Activated CD8-positive, alpha-beta T cell treated with anti-CD3 and anti-CD28 coated beads, Interleukin-2, amount 10 ng/mL, durations not matched to agents 7 days and 5 days (primary cell): Measurements from ENCODE around the gene PRG2. TPM values are rescaled to one million over a fixed set of nuclear protein-coding genes. Genes with fewer than 3 reads are reported as not detected.
A peak's percentile ranks its signal among the peaks of the same experiment; 100 is the strongest.

Experiments
- ATAC-seq: fragments of 150-1000 bp; cut with Tn5 transposase; one replicate; pipeline ENCODE4 v1.10.0; 2021; ENCODE audit warnings: moderate library complexity
- CTCF ChIA-PET: fragments of 350-600 bp; sonication (Branson Sonifier 250); formaldehyde crosslinking; loops from one replicate; lab custom pipeline; 2021; ENCODE audit warnings: antibody characterized with exemption; lab: Charles Lee
- POLR2A ChIA-PET: fragments of 350-600 bp; sonication (Branson Sonifier 250); formaldehyde crosslinking; loops from one replicate; lab custom pipeline; 2021; ENCODE audit warnings: antibody characterized with exemption; lab: Charles Lee
- DNase-seq: peaks from one replicate; pipeline ENCODE4 v3.0.0-alpha.2; 2020
- H3K27ac Mint-ChIP-seq: one replicate; pipeline ENCODE4 v1.8.0; 2021; ENCODE audit warnings: mild to moderate bottlenecking, mixed read lengths
- H3K27me3 Mint-ChIP-seq: one replicate; pipeline ENCODE4 v1.8.0; 2021; ENCODE audit warnings: low read depth, mixed read lengths
- H3K36me3 Mint-ChIP-seq: one replicate; pipeline ENCODE4 v1.8.0; 2021; ENCODE audit warnings: low read depth, mixed read lengths
- H3K4me1 Mint-ChIP-seq: one replicate; pipeline ENCODE4 v1.8.0; 2021; ENCODE audit warnings: low read depth, mixed read lengths
- H3K4me3 Mint-ChIP-seq: one replicate; pipeline ENCODE4 v1.8.0; 2021; ENCODE audit warnings: mild to moderate bottlenecking, mixed read lengths
- H3K9me3 Mint-ChIP-seq: one replicate; pipeline ENCODE4 v1.8.0; 2022; ENCODE audit warnings: mixed read lengths; ENCODE audit not compliant: insufficient read depth
- total RNA-seq, 2 experiments: library from RNA; stranded (reverse); gene quantifications; one replicate each; pipeline ENCODE4 v1.2.3, GENCODE V29; 2021

PRG2 gene
- total RNA-seq, 2 experiments from 2014 or later, result 0.26 TPM; not detected in 1

GRCh38 chr11:57353446-57353845, 37.0 kb downstream of the PRG2 start:
- H3K9me3 Mint-ChIP-seq, result no peaks in the 10 kb centered on the region
- H3K4me3 Mint-ChIP-seq, result no peak overlapping the region

DNA sequence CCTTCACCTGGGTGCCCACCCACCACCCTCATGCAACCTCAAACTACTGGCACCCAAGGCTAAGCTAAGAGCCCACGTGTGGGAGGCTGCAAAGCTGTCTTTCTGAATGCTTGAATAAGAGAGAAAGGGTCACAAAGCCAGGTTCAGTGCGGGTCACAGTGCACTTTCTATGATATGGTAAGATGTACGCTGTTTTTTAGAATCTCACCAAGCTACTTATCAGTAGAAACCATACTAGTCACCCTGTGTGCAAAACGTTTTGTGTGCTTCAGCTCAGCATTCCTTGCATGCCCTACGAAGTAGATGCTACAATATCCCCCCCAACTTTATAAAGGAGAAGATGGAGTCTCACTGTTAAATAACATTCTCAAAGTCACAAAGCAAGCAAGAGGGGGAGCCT, 37.4 kb downstream of the PRG2 start:
- Mint-ChIP-seq H3K36me3 (no peaks in the 10 kb centered on the region), H3K9me3 (no peaks in the 10 kb centered on the region), H3K4me3 (no peak overlapping the region), H3K27me3 (peaks cover 31% of the 10 kb centered on the region), H3K4me1 (no peaks in the 10 kb centered on the region), H3K27ac (no peak overlapping the region)
- ChIA-PET CTCF (interaction anchor here (0.7 to 1.7 kb wide), 8 partner anchors 9 to 288 kb away, joined by 3 to 7 read pairs (median 3); no protein-coding TSS in a partner anchor), POLR2A (no interaction called here)
- ATAC-seq (no peak), DNase-seq (no peak)

More at GRCh38 chr11:57353446-57353845, 37.0 kb downstream of the PRG2 start:
- DNase-seq (no peak), ATAC-seq (no peak)
- peaks cover 31% of the 10 kb centered on the region for H3K27me3 Mint-ChIP-seq
- no peak overlapping the region for H3K27ac Mint-ChIP-seq
- no peaks in the 10 kb centered on the region for H3K36me3 Mint-ChIP-seq
- POLR2A ChIA-PET, result no interaction called here
- H3K4me1 Mint-ChIP-seq, result no peaks in the 10 kb centered on the region
- CTCF ChIA-PET, result interaction anchor here (0.7 to 1.7 kb wide), 7 partner anchors 10 to 288 kb away, joined by 3 to 7 read pairs (median 3); no protein-coding TSS in a partner anchor

GRCh38 chr11:57349491-57350274, 40.8 kb downstream of the PRG2 start:
- ChIA-PET POLR2A (no interaction called here), CTCF (interaction anchor here (0.8 to 2.0 kb wide), 5 partner anchors 13 to 177 kb away, joined by 3 to 7 read pairs (median 3); no protein-coding TSS in a partner anchor)
- Mint-ChIP-seq H3K36me3 (no peaks in the 10 kb centered on the region), H3K27me3 (peaks cover 19% of the 10 kb centered on the region), H3K4me1 (peaks cover 3% of the 10 kb centered on the region), H3K9me3 (no peaks in the 10 kb centered on the region), H3K4me3 (no peak overlapping the region), H3K27ac (no peak overlapping the region)
- ATAC-seq (peak; percentile 79), DNase-seq (peak; percentile 73)

- CTCF ChIA-PET, result interaction anchor here (1.0 to 2.0 kb wide), 6 partner anchors 11 to 178 kb away, joined by 3 to 7 read pairs (median 5); partner anchors contain the start of gene P2RX3
- peaks cover 3% of the 10 kb centered on the region for H3K4me1 Mint-ChIP-seq
- DNase-seq, result no peak
- H3K4me3 Mint-ChIP-seq, result no peak overlapping the region
- no peaks in the 10 kb centered on the region for H3K9me3 Mint-ChIP-seq
- H3K36me3 Mint-ChIP-seq, result no peaks in the 10 kb centered on the region
- no peak for ATAC-seq
- peaks cover 15% of the 10 kb centered on the region for H3K27me3 Mint-ChIP-seq
- H3K27ac Mint-ChIP-seq, result no peak overlapping the region
- POLR2A ChIA-PET, result interaction anchor here (1.4 kb wide), 1 partner anchor 13 kb away, joined by 4 read pairs; the partner anchor contains the start of gene SSRP1
Measured at GRCh38 chr11:57348636-57349313, 41.7 kb downstream of the PRG2 start.

DNA sequence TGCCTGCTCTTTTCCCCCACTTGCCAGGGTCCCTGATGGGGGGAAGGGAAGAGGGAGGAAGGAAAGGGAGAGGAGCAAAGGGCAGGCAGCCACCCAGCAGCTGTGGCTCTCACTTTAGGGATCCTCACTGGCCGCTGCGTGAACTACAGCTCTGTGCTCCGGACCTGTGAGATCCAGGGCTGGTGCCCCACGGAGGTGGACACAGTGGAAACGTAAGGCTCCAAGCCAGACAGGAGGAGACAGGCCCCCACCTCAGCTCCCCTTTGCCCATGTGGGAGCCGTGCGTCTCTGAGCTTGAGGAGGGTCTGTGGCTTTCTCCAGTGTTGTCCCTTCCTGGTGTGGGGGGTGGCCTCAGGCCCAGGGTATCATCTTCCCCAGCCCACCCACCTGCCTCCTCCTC, 42.4 kb downstream of the PRG2 start:
- Mint-ChIP-seq H3K27ac (no peak overlapping the region), H3K4me1 (peaks cover 3% of the 10 kb centered on the region), H3K9me3 (no peaks in the 10 kb centered on the region), H3K4me3 (no peak overlapping the region), H3K36me3 (no peaks in the 10 kb centered on the region), H3K27me3 (peaks cover 9% of the 10 kb centered on the region)
- ATAC-seq (no peak), DNase-seq (no peak)
- CTCF ChIA-PET, result interaction anchor here (0.8 to 2.0 kb wide), 6 partner anchors 10 to 179 kb away, joined by 3 to 7 read pairs (median 4); partner anchors contain the start of gene P2RX3
- POLR2A ChIA-PET, result interaction anchor here (1.4 kb wide), 1 partner anchor 13 kb away, joined by 4 read pairs; the partner anchor contains the start of gene SSRP1

DNA sequence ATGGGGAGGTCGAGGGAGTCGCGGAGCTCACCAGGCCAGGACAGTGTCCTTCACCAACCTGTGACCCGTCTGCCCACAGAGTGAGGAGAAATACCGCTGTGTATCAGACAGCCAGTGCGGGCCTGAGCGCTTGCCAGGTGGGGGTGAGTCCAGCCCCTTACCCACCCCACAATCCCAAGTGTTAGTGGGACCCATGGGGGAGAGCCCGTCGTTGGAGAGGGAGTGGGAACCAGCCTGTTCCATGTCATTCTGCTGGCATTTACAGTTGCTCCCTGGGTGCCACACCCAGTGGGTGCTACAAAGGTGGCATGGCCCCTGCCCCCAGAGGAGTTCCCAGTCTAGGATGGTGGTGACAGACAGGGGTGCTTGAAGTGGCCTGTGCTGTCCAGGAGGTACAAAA, 43.1 kb downstream of the PRG2 start:
- ChIA-PET POLR2A (interaction anchor here (1.4 kb wide), 1 partner anchor 12 kb away, joined by 4 read pairs; the partner anchor contains the start of gene SSRP1), CTCF (interaction anchor here (0.8 to 1.8 kb wide), 4 partner anchors 9 to 134 kb away, joined by 3 to 5 read pairs (median 4); partner anchors contain the start of gene P2RX3)
- peaks cover 3% of the 10 kb centered on the region for H3K4me1 Mint-ChIP-seq
- H3K4me3 Mint-ChIP-seq, result no peak overlapping the region
- DNase-seq, result no peak
- H3K9me3 Mint-ChIP-seq, result no peaks in the 10 kb centered on the region
- H3K27ac Mint-ChIP-seq, result no peak overlapping the region
- ATAC-seq, result no peak
- peaks cover 6% of the 10 kb centered on the region for H3K27me3 Mint-ChIP-seq
- H3K36me3 Mint-ChIP-seq, result no peaks in the 10 kb centered on the region

GRCh38 chr11:57345555-57346211, 44.8 kb downstream of the PRG2 start:
- Mint-ChIP-seq H3K4me1 (peaks cover 3% of the 10 kb centered on the region), H3K27me3 (peaks cover under 1% of the 10 kb centered on the region), H3K36me3 (no peaks in the 10 kb centered on the region), H3K9me3 (no peaks in the 10 kb centered on the region), H3K4me3 (no peak overlapping the region), H3K27ac (no peak overlapping the region)
- ChIA-PET POLR2A (interaction anchor here (0.6 kb wide), 1 partner anchor 16 kb away, joined by 3 read pairs; no protein-coding TSS in a partner anchor), CTCF (interaction anchor here (0.6 to 1.5 kb wide), 29 partner anchors 9 to 299 kb away, joined by 3 to 18 read pairs (median 4); partner anchors contain the start of genes RTN4RL2, SLC43A1 and TNKS1BP1)
- ATAC-seq (peak; percentile 62), DNase-seq (peak; percentile 76)

GRCh38 chr11:57344826-57345225, 45.6 kb downstream of the PRG2 start:
- Mint-ChIP-seq H3K27me3 (peaks cover 2% of the 10 kb centered on the region), H3K36me3 (no peaks in the 10 kb centered on the region), H3K9me3 (no peaks in the 10 kb centered on the region), H3K4me1 (peaks cover 3% of the 10 kb centered on the region), H3K27ac (no peak overlapping the region), H3K4me3 (no peak overlapping the region)
- ATAC-seq (no peak), DNase-seq (no peak)
- ChIA-PET POLR2A (no interaction called here), CTCF (interaction anchor here (1.4 kb wide), 1 partner anchor 137 kb away, joined by 4 read pairs; no protein-coding TSS in a partner anchor)

DNA sequence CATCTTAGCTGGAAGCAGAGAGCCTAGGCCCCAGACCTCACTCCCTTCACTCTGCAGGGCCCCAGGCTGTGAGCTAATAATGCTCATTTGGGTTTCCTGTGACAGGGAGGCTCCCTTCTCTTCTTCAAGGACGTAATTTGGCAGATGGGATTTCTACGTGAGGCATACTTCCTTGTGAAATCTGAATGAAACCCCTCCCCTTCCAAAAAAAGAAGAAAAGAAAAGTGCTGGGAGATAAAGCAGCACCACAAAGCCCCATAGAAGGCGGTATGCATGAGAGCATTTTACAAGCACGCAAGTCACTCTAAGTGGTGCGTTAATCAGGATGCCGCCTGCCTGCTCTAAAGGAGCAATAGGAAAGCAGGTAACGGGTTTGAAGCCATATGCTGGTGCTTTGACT, 46.6 kb downstream of the PRG2 start:
- DNase-seq (no peak), ATAC-seq (no peak)
- ChIA-PET POLR2A (no interaction called here), CTCF (interaction anchor here (0.7 to 1.2 kb wide), 4 partner anchors 9 to 139 kb away, joined by 3 to 4 read pairs (median 3); no protein-coding TSS in a partner anchor)
- Mint-ChIP-seq H3K9me3 (no peaks in the 10 kb centered on the region), H3K36me3 (no peaks in the 10 kb centered on the region), H3K27me3 (peaks cover 7% of the 10 kb centered on the region), H3K4me1 (peaks cover 3% of the 10 kb centered on the region), H3K27ac (no peak overlapping the region), H3K4me3 (no peak overlapping the region)

- H3K27me3 Mint-ChIP-seq, result peaks cover 9% of the 10 kb centered on the region
- no peaks in the 10 kb centered on the region for H3K9me3 Mint-ChIP-seq
- ChIA-PET CTCF (interaction anchor here (0.6 to 1.5 kb wide), 5 partner anchors 115 to 502 kb away, joined by 3 to 4 read pairs (median 3); no protein-coding TSS in a partner anchor), POLR2A (no interaction called here)
- no peak overlapping the region for H3K27ac Mint-ChIP-seq
- no peak overlapping the region for H3K4me3 Mint-ChIP-seq
- H3K4me1 Mint-ChIP-seq, result peaks cover 3% of the 10 kb centered on the region
- DNase-seq (no peak), ATAC-seq (no peak)
- H3K36me3 Mint-ChIP-seq, result no peaks in the 10 kb centered on the region
Measured at GRCh38 chr11:57342702-57343101, 47.7 kb downstream of the PRG2 start.
